HG03342 (cell line): ENCODE results near the gene PTPN14.
"Not testable (repeated sequence)": the region's sequence is repeated elsewhere in the genome, so short reads cannot be mapped to it uniquely, and the experiment has no call there.

ENCODE experiments used
- ATAC-seq: cut with Tn5 transposase; IDR thresholded peaks from one replicate; pipeline ENCODE4 v1.9.1; 2021; ENCODE audit warnings: mild to moderate bottlenecking, moderate library complexity; ENCODE audit not compliant: unreplicated experiment

Gene PTPN14

DNA sequence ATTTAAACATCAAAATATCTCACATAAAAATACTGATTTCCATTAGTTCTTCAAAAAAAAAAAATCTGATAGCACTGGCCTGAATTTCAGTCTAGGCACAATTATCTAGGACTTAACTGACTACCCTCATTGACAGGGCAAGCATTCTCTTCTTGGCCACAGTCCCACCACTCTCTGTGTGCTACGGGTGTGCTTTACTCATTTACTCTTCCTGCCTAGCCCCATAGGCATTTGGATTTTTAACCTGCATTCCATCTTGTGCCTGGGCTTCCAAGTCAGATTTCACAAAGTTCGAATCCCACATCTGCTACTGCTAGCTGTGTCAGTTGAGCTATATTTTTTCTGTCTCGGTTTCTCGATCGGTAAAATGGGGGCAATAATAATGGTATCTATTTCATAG, 38.0 kb downstream of the PTPN14 start:
- no peak for ATAC-seq

DNA sequence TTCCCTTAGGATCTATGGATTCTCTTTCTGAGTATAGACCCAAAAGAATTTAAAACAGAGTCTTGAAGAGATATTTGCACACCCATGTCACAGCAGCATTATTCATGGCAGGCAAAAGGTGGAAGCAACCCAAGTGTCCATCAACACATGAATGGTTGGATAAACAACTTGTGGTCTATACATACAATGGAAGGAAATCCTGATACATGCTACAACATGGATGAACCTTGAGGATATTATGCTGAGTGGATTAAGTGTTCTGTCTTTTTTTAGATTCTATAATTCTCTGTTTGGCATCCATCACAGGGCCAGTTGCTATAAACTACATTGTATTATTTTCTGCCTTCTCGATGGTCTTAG, 39.8 kb downstream of the PTPN14 start:
- ATAC-seq = no peak

DNA sequence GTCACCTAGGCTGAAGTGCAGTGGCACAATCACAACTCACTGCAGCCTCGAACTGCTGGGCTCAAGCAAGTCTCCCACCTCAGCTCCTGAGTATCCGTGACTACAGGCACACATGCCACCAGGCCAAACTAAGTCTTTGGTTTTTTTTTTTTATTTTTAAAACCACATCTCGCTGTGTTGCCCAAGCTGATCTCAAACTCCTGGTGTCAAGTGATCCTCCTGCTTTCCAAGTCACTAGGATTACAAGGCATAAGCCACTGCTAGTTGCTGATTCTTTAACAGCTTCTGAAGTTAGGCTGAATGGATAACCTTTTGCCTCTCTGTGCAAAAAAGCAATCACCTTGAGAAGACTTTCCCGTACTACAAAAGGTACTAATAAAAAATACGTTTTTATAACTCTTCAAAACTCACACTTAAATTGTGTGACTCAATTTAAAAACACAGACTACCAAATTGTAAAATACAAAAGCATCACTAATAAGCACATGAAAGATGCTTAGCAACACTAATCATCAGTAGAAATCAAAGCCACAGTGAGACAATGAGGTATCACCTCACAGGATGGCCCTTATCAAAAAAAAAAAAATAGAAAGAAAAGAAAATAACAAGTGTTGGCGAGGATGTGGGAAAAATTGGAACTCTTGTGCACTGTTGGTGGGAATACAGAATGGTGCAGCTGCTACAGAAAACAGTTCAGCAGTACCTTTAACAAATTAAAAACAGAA, 40.3 kb downstream of the PTPN14 start:
- ATAC-seq = no peak

DNA sequence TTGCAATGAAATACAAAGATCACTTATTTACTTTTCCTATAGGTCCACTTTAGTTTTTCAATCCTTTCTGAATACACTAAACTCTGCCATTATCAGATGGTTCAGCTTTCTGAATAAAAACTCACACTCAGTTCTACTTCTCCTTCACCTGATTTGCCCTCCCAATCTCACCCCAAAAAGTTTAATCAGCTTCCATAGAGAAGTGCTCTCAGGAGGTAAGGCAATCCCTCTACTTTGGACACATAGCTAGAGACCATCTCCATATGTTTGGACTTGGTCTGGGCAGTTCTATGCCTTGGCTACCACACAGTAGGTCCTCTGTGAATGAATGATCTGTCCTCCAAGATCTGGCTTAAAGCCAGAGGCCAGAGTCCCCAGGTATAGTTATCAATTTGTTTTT, 40.9 kb downstream of the PTPN14 start:
- ATAC-seq = no peak

DNA sequence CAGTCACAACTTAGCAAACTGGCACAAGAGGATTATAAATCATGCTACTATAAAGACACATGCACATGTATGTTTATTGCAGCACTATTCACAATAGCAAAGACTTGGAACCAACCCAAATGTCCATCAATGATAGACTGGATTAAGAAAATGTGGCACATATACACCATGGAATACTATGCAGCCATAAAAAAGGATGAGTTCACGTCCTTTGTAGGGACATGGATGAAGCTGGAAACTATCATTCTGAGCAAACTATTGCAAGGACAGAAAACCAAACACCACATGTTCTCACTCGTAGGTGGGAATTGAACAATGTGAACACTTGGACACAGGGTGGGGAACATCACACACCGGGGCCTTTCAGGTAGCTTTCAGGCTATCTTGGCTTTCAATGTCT, 41.8 kb downstream of the PTPN14 start:
- ATAC-seq = not testable (repeated sequence)

DNA sequence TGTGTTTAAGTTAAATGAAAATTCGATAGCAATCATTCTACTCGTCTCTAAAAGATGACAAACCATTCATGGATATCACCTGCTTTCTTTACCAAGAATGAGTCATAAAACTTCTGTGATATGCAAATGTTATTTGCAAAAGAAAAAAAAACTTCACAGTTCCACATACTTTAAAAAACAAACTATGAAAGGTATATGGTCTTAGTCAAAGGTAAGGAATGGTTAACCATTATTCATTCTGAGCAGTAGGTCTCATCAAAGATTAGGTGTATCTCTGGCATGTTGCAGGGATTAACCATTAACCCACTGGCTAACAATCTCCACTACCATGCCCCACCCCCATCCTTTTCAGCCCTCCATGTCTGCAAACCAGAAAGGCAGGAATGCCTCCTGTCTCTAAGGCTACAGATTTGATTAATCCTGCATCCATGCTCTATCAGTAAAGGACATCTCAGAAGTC, 44.4 kb downstream of the PTPN14 start:
- peak; percentile 76 for ATAC-seq

DNA sequence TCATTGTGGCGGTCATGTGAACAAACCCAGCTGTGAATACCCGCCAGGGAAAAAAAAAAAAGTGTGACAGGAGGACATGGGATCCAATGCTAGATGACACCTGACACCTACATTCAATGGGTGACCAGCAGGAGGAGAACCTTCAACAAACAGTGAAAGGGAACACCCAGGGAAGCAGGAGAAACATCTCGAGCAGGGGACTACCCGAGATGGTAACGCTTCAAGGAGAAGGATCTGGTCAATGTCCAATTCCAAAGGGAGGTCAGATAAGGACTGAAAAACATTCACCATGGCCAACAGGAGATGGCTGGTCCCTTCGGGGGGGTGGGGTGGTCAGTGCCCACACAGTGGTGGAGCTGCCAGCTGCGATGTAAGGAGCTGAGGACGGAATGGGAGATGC, 46.3 kb downstream of the PTPN14 start:
- no peak for ATAC-seq

DNA sequence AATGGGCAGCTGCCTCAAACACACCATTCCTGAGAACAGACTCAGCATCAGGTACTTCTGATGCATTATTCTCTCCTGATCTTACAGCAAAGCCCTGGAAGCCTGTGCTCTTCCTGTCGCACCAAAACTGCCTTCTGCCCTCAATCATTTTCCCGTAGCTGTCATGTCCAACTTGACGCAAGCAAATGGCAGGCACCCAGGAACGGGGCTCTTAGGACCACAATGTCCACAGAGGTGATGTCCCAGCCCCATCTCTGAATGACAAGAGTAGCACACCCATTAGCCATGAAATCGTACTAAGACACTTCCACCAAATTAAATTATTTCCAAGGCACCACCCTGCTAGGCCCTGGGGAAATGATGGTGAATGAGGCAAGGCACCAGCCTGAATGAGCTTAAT, 47.1 kb downstream of the PTPN14 start:
- ATAC-seq = no peak

DNA sequence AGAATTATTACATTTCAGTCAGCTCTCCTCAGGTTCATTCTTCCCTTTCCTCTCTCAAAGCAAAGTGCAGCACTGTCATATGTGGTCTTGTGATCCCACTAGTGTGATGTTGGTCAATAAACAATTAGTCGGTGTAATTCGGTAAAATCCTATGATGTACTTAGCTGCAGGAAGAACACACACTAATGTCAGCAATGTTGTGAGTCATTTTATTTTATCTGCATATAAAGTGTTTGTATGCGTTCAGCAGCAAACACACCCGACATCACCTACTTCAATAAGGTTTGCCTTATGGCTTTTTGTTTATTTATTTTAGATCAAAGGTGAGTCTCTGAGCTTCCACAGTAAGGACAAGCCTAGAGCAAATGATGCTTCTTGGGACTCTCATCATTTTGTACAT, 47.8 kb downstream of the PTPN14 start:
- ATAC-seq = no peak

DNA sequence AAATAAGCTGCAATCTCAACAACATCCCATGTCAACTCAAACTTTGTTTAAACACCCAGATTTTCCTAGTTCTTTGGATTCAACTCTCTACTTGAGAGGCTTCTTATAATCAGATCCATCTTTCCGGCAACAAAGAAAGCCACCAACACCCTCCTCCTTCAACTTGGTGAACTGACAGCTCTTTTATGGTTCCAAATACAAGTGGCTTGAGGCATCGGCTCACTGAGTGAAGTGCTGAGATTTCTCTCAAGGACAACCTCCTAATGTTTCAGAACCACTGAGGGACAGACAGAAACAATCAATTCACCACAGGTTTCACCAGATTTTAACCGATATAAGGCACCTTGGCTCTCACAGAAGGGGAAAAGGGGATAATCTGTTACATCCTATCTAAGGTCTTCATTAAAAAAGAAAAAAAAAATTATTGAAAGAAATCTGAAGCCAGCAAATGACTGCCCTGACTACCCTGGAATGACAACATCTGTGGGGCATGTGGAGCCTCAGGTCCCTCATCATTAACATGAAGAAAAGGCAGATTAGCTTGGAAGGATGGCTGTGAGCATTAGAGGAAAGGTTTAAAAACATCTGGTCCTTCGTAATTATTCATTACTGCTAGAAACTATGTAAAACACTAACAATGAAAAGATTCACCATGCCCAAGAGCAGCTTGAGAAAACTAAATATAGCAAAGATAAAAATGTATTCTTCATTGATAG, 50.9 kb downstream of the PTPN14 start:
- ATAC-seq = no peak

DNA sequence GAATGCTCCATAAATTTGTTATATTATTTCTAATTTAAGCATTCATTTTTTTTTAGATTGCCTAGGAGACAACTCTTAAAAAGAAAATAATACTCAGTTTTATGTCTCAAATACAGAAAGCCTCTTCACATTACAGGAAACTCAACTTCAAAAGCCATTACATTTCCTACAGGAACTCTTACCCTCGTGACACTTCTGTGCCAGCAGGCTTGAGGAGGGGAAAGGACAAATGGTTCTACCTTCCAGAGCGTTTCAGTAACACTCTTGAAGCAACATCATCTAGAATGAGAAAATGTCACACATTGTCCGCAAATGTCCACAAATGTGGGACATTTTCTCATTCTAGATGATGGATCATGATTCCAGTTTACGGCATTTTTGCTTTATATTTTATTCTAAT, 51.7 kb downstream of the PTPN14 start:
- ATAC-seq = no peak

DNA sequence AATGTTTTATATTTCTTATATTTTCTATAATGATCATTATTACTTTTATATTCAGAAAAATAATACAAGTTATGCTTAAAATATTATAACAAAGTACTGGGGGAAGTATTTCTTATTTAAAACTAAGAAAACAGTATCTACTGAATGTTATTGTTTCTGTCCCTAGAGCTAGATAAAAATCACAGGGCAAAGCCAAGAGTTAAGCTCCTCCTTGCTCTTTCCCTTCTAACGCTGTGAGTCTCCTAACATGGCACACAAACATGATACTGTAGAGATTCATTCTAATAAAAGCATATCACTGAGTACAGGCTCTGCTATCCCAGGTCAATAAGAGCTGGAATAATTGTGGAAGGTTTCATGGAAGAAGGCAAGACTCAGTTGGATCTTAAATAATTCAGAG, 53.4 kb downstream of the PTPN14 start:
- no peak for ATAC-seq

DNA sequence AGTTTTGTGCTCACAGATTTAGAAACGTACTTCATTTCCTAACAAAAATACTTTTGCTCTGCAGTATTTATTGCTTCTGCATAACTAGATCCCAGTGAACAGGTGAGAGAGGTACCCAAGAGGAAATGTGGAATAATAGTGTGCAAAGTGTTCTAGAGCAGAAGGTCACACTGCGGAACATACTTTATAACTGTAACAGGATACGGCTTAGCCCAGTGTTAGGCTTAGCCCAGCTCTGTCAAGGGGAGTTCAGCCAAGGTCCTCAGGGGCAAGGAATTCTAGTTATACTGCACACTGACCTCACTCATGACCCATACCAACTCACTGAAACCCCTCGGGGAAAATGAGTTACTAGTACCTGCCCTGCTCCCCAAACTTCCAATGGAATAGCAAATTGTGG, 55.3 kb downstream of the PTPN14 start:
- ATAC-seq = no peak

DNA sequence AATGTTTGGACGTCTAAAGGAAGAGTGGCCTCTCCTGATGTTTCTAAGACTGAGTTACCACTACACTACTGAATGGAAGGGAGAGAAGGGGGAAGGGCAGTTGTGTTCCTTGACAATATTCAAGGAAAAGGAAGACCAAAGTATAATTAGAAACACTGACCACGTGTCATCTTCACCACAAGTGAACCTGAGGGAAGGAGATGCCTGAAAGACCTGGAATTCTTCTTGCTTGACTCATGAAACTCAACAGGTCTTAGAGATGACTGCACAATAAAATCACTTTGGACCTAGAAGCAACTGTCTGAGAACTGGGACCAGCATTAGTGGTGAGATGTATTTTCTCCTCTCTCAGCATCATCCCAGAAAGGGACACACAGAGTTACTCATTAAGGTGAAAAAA, 56.7 kb downstream of the PTPN14 start:
- ATAC-seq = no peak

DNA sequence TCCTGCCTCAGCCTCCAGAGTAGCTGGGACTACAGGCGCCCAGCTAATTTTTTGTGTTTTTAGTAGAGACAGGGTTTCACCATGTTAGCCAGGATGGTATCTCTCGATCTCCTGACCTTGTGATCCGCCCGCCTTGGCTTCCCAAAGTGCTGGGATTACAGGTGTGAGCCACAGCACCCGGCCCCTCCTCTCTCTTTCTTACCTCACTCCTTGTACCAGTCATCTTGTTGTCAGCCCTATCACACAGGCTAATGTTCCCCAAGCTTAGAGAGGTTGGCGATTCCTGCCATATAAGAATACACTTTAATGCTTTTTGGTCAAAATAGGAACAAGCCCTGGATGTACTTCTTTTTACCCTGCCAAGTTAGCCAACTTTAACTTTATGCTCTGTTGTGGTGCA, 57.2 kb downstream of the PTPN14 start:
- ATAC-seq = not testable (repeated sequence)

DNA sequence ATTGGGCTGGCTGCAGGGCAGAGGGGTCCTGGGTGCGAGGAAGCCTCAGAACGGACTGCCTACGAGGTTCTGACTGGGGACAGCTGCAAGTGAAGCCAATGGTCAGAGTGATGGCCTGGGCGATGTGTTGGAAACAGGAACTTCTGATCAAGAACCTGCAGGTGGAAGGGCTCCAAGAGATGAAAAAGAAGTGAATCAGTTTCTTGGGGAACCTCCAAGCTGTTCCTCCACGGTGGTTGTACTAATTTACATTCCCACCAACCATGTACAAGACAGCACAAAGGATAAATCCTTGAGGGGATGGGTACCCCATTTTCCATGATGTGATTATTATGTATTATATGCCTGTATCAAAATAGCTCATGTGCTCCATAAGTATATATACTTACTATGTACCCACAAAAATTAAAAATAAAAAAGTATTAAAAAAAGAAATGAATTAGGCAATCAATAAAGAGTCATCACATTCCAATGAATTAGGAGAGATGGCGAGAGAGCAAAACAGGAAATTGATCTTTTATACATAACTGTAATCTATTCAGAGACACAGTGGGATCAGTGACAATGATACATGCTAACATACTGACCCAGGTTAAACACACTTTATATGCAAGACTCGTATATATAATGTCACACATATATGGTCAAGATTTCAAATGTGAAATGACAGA, 58.1 kb downstream of the PTPN14 start:
- no peak for ATAC-seq

DNA sequence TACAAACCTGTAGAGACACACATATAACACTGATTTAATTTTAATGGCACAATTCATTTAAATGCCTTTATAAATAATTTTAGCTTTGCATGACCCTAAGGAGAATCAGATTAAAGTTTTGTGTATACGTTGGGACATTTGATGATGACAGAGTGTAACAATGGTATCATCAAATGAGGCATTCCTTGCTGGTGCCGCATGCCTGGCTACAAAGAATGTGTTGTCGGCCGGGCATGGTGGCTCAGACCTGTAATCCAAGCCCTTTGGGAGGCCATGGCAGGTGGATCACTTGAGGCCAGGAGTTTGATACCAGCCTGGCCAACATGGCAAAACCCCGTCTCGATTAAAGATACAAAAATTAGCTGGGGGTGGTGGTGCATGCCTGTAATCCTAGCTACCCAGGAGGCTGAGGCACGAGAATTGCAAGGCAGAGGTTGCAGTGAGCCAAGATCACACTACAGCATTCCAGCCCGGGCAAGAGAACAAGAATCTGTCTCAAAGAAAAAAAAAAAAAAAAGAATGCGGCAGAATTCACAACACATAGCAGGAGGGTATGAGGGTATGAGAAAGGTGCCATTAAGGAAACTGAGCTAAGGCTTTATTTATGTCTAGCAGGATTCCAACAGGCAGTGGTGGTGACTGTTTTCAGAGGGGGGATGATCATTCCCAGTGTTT, 58.9 kb downstream of the PTPN14 start:
- no peak for ATAC-seq

DNA sequence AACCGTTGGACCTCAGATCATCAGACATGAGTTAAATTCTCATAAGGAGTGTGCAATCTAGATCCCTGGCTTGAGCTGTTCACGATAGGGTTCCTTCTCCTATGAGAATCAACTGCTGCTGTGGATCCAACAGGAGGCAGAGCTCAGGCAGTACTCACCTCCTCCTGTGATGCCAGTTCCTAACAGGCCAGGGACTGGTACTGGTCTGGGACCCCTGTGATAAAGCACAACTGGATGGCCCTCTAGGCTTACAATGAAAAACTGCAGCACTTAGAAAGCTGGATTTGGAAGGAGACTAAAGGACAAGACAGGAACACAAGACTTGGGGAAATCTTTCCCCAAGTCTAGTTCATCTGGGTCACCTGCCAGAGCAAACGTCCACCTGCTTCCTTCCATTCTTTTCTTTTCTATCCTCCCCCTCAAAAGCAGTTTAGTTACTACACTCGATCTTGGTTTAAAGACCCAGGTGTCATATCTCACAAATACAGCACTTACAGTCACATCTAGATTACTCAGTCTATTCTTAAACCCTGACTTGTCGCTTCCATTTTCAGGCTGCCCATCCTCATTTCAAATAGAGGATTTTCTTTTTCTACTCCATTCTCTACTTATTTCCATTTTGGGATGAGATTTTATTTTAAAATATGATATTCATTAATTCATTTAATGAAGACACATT, 59.8 kb downstream of the PTPN14 start:
- ATAC-seq = no peak

DNA sequence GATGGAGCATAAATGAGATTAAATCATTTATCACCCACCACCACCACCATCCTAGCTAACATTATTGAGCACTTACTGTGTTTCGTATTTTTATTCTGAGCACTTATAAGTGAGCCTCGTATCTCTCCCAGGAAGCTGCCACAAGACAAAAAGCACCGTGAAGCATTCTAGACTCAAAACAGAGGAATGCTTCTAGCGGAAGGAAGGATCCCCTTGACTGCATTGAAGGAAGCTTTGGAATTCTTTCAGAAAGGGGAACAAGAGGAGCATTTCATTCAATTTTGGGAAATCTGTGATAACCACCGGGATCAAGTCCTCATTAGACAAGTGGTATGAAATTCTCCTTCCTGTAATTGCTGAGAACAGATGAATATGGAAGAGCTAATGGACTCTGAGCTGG, 66.3 kb downstream of the PTPN14 start:
- ATAC-seq = no peak

DNA sequence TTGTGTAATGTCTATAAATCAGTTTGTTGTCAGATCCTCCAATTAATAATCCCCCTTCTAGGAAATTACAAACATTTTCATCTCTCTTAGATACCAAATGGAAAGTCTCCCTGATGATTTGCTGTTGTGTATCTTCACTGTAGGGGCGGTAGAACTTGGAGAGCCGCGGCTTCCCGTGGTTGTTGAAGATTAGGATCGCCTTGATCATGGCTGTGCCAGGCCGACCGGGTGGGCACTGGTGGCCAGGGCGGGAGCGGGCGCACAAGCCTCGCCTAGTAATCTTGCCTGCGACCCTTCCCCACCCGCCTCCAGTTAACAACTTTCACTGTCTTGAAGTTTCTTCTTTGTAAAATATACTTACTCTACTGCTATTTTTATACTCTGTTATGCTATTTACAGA, 68.2 kb downstream of the PTPN14 start:
- ATAC-seq = not testable (repeated sequence)
